CD4-positive, alpha-beta T cell treated with Interleukin-21 for 1 hour (primary cell): ENCODE data around the gene PCGF3.
"Not testable (repeated sequence)": the region's sequence is repeated elsewhere in the genome, so short reads cannot be mapped to it uniquely, and the experiment has no call there.

ENCODE experiments used
- DNase-seq: peaks from one replicate; pipeline ENCODE4 v3.0.0-alpha.2; 2020

The PCGF3 gene

GRCh38 chr4:764405-765169 lies 59.0 kb downstream of the PCGF3 start:
- no peak for DNase-seq

- DNase-seq = no peak
Observed at GRCh38 chr4:766152-766515, 60.5 kb downstream of the PCGF3 start.

- DNase-seq = no peak
Observed at GRCh38 chr4:766559-767283, 61.1 kb downstream of the PCGF3 start.

GRCh38 chr4:768076-768475 lies 62.4 kb downstream of the PCGF3 start:
- no peak for DNase-seq

- DNase-seq = no peak
Observed at GRCh38 chr4:768995-769394, 63.4 kb downstream of the PCGF3 start.

- no peak for DNase-seq
Observed at GRCh38 chr4:769511-769910, 63.9 kb downstream of the PCGF3 start.

GRCh38 chr4:770022-770421 lies 64.4 kb downstream of the PCGF3 start:
- no peak for DNase-seq

GRCh38 chr4:771464-771863 lies 65.8 kb downstream of the PCGF3 start:
- no peak for DNase-seq

GRCh38 chr4:772118-772517 lies 66.5 kb downstream of the PCGF3 start:
- no peak for DNase-seq

- no peak for DNase-seq
Observed at GRCh38 chr4:772776-773175, 67.1 kb downstream of the PCGF3 start.

- DNase-seq = no peak
Observed at GRCh38 chr4:773214-773613, 67.6 kb downstream of the PCGF3 start.

GRCh38 chr4:774419-775092 lies 68.9 kb downstream of the PCGF3 start:
- not testable (repeated sequence) for DNase-seq

- not testable (repeated sequence) for DNase-seq
Observed at GRCh38 chr4:775485-775884, 69.9 kb downstream of the PCGF3 start.

GRCh38 chr4:776743-777441 lies 71.3 kb downstream of the PCGF3 start:
- no peak for DNase-seq

GRCh38 chr4:777520-778262 lies 72.1 kb downstream of the PCGF3 start:
- DNase-seq = no peak

- DNase-seq = no peak
Observed at GRCh38 chr4:779555-779954, 73.9 kb downstream of the PCGF3 start.

- DNase-seq = not testable (repeated sequence)
Observed at GRCh38 chr4:780255-780654, 74.6 kb downstream of the PCGF3 start.

- DNase-seq = no peak
Observed at GRCh38 chr4:780716-781492, 75.3 kb downstream of the PCGF3 start.

- peak; percentile 100 for DNase-seq
Observed at GRCh38 chr4:781493-782216, 76.0 kb downstream of the PCGF3 start.

GRCh38 chr4:784401-785331 lies 79.0 kb downstream of the PCGF3 start:
- DNase-seq = no peak
